ENCODE results near the gene MRPS27.

DNA sequence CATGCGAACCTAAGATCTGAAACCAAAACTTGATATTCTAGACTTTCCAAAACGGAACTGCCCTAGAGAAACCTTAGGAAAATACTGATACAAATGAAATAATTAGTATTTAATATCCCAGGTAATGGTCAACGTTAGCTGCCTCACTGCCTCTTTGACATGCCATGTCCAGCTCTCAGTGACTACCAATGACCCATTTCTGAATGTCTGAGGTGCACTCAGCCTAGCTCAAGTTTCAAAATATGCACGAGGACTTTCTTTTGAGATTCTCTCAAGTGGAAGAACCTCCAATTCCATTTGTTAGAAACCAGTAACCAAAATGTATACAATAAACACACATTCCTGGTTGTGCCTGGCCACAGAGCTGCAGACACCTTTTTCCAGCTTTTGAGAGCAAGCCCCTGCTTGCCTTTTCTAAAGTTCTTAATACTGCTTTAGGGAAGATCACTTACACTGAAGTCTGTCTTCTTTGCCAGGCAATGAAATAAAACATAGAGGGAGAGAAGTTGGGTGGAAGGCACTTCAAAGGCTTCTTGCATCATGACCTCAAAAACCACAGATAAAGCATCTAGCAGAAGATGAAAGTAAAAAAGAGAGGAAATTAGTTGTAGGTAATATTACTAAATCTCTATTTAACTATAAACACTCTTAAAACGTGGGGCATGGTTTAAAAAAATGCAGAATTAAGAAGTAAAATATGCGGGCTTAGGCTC, 87.9 kb downstream of the MRPS27 start:
- TF ChIP-seq, protein P1, sequence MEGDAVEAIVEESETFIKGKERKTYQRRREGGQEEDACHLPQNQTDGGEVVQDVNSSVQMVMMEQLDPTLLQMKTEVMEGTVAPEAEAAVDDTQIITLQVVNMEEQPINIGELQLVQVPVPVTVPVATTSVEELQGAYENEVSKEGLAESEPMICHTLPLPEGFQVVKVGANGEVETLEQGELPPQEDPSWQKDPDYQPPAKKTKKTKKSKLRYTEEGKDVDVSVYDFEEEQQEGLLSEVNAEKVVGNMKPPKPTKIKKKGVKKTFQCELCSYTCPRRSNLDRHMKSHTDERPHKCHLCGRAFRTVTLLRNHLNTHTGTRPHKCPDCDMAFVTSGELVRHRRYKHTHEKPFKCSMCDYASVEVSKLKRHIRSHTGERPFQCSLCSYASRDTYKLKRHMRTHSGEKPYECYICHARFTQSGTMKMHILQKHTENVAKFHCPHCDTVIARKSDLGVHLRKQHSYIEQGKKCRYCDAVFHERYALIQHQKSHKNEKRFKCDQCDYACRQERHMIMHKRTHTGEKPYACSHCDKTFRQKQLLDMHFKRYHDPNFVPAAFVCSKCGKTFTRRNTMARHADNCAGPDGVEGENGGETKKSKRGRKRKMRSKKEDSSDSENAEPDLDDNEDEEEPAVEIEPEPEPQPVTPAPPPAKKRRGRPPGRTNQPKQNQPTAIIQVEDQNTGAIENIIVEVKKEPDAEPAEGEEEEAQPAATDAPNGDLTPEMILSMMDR (IDR thresholded peaks at IDR 0.05; ENCODE audit: insufficient read depth, low read length), result no peak
- TF ChIP-seq SPI1 (IDR thresholded peaks at IDR 0.05; ENCODE audit: borderline replicate concordance, low read depth), result no peak
- TF ChIP-seq, protein P2, sequence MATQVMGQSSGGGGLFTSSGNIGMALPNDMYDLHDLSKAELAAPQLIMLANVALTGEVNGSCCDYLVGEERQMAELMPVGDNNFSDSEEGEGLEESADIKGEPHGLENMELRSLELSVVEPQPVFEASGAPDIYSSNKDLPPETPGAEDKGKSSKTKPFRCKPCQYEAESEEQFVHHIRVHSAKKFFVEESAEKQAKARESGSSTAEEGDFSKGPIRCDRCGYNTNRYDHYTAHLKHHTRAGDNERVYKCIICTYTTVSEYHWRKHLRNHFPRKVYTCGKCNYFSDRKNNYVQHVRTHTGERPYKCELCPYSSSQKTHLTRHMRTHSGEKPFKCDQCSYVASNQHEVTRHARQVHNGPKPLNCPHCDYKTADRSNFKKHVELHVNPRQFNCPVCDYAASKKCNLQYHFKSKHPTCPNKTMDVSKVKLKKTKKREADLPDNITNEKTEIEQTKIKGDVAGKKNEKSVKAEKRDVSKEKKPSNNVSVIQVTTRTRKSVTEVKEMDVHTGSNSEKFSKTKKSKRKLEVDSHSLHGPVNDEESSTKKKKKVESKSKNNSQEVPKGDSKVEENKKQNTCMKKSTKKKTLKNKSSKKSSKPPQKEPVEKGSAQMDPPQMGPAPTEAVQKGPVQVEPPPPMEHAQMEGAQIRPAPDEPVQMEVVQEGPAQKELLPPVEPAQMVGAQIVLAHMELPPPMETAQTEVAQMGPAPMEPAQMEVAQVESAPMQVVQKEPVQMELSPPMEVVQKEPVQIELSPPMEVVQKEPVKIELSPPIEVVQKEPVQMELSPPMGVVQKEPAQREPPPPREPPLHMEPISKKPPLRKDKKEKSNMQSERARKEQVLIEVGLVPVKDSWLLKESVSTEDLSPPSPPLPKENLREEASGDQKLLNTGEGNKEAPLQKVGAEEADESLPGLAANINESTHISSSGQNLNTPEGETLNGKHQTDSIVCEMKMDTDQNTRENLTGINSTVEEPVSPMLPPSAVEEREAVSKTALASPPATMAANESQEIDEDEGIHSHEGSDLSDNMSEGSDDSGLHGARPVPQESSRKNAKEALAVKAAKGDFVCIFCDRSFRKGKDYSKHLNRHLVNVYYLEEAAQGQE (IDR thresholded peaks at IDR 0.05; ENCODE audit: insufficient replicate concordance, low read depth), result no peak
- no peak for TF ChIP-seq POLR2AphosphoS5 (IDR thresholded peaks at IDR 0.05; ENCODE audit: low read depth)
